ENCODE measurements around the gene HOXD4.

Gene HOXD4

DNA sequence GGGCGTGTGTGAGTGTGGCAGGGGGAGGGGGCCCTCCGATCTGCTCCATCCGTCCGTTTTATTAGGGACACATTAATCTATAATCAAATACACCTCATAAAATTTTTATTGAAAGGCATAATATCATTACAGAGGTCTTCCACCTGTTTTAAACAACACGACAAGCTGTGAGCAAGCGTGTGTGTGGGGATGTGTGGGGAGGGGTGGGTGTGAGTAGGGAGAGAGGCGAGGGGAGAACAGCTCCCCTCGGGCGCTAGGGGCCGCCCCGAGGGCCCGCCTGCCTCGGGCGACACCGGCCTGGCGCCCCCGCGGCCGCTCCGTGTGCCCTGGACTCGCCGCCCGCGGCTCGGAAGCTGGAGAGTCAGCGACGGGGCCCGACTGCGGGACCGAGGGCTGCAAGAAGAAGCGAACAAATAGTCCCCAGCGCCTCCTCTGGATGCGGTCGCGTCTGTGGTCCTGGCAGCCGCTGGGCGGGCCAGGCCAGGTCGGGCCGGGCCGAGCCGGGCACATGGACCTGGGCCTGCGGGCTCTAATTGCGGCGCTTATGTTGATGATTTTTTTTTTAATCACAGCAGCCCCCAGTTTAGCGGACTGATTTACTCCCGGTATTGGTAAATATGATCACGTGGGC is 29.2 kb upstream of the HOXD4 start:
- H3K79me2 ChIP-seq (ENCODE audit: control insufficient read depth, low read length), result no peaks in the 10 kb centered on the region
- H3K36me3 ChIP-seq (ENCODE audit: control insufficient read depth, low read length), result no peaks in the 10 kb centered on the region
- H3K27ac ChIP-seq (ENCODE audit: low read depth, low read length), result no peak overlapping the region
- no peak for TF ChIP-seq EZH2phosphoT487 (IDR thresholded peaks at IDR 0.05; ENCODE audit: borderline replicate concordance, low read length)
- TF ChIP-seq, protein P1, sequence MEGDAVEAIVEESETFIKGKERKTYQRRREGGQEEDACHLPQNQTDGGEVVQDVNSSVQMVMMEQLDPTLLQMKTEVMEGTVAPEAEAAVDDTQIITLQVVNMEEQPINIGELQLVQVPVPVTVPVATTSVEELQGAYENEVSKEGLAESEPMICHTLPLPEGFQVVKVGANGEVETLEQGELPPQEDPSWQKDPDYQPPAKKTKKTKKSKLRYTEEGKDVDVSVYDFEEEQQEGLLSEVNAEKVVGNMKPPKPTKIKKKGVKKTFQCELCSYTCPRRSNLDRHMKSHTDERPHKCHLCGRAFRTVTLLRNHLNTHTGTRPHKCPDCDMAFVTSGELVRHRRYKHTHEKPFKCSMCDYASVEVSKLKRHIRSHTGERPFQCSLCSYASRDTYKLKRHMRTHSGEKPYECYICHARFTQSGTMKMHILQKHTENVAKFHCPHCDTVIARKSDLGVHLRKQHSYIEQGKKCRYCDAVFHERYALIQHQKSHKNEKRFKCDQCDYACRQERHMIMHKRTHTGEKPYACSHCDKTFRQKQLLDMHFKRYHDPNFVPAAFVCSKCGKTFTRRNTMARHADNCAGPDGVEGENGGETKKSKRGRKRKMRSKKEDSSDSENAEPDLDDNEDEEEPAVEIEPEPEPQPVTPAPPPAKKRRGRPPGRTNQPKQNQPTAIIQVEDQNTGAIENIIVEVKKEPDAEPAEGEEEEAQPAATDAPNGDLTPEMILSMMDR (IDR thresholded peaks at IDR 0.05; ENCODE audit: low read depth, low read length, poor library complexity, severe bottlenecking), result no peak
- H3F3A ChIP-seq (ENCODE audit: control insufficient read depth, insufficient read depth), result no peaks in the 10 kb centered on the region
- no peak overlapping the region for H3K4me2 ChIP-seq (ENCODE audit: low read length)
- H3K4me1 ChIP-seq (ENCODE audit: control insufficient read depth, low read length), result no peaks in the 10 kb centered on the region
- H3K9me3 ChIP-seq (ENCODE audit: control insufficient read depth, insufficient read depth, low read length), result no peaks in the 10 kb centered on the region
- no peaks in the 10 kb centered on the region for H3K9me2 ChIP-seq (replicated peaks; ENCODE audit: control insufficient read depth, low read length)
- peaks cover 10% of the 10 kb centered on the region; the same call in 1 of the 2 replicates for H3K27me3 ChIP-seq (ENCODE audit: control insufficient read depth, low read length)
- no peak overlapping the region for H3K4me3 ChIP-seq (ENCODE audit: low read length)
- H4K20me1 ChIP-seq (ENCODE audit: control insufficient read depth, insufficient read depth, low read depth, low read length), result no peaks in the 10 kb centered on the region

DNA sequence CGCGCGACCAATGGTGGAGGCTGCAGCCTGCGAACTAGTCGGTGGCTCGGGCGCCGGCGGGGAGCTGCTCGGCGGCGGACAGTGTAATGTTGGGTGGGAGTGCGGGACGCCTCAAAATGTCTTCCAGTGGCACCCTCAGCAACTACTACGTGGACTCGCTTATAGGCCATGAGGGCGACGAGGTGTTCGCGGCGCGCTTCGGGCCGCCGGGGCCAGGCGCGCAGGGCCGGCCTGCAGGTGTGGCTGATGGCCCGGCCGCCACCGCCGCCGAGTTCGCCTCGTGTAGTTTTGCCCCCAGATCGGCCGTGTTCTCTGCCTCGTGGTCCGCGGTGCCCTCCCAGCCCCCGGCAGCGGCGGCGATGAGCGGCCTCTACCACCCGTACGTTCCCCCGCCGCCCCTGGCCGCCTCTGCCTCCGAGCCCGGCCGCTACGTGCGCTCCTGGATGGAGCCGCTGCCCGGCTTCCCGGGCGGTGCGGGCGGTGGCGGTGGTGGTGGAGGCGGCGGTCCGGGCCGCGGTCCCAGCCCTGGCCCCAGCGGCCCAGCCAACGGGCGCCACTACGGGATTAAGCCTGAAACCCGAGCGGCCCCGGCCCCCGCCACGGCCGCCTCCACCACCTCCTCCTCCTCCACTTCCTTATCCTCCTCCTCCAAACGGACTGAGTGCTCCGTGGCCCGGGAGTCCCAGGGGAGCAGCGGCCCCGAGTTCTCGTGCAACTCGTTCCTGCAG is 28.5 kb upstream of the HOXD4 start, which contains the start of gene HOXD9:
HOXD9 (plus strand) TSS at position 37 of the 728 bp plus-strand sequence; CDS start at position 87, 50 bp downstream.
- Histone ChIP-seq H3K9me3 (ENCODE audit: control insufficient read depth, insufficient read depth, low read length) (no peaks in the 10 kb centered on the region), H3K4me2 (ENCODE audit: low read length) (no peak within 1 kb of the TSS), H3K27me3 (ENCODE audit: control insufficient read depth, low read length) (peaks cover 10% of the 10 kb centered on the region; the same call in 1 of the 2 replicates), H3K9me2 (replicated peaks; ENCODE audit: control insufficient read depth, low read length) (no peaks in the 10 kb centered on the region), H3K4me3 (ENCODE audit: low read length) (no peak within 1 kb of the TSS), H3K27ac (ENCODE audit: low read depth, low read length) (no peak within 1 kb of the TSS), H3K36me3 (ENCODE audit: control insufficient read depth, low read length) (no peaks in the 10 kb centered on the region), H4K20me1 (ENCODE audit: control insufficient read depth, insufficient read depth, low read depth, low read length) (no peaks in the 10 kb centered on the region), H3F3A (ENCODE audit: control insufficient read depth, insufficient read depth) (no peaks in the 10 kb centered on the region), H3K79me2 (ENCODE audit: control insufficient read depth, low read length) (no peaks in the 10 kb centered on the region), H3K4me1 (ENCODE audit: control insufficient read depth, low read length) (no peaks in the 10 kb centered on the region)
- TF ChIP-seq, protein P1 (IDR thresholded peaks at IDR 0.05; ENCODE audit: low read depth, low read length, poor library complexity, severe bottlenecking), result no peak
- no peak for TF ChIP-seq EZH2phosphoT487 (IDR thresholded peaks at IDR 0.05; ENCODE audit: borderline replicate concordance, low read length)

DNA sequence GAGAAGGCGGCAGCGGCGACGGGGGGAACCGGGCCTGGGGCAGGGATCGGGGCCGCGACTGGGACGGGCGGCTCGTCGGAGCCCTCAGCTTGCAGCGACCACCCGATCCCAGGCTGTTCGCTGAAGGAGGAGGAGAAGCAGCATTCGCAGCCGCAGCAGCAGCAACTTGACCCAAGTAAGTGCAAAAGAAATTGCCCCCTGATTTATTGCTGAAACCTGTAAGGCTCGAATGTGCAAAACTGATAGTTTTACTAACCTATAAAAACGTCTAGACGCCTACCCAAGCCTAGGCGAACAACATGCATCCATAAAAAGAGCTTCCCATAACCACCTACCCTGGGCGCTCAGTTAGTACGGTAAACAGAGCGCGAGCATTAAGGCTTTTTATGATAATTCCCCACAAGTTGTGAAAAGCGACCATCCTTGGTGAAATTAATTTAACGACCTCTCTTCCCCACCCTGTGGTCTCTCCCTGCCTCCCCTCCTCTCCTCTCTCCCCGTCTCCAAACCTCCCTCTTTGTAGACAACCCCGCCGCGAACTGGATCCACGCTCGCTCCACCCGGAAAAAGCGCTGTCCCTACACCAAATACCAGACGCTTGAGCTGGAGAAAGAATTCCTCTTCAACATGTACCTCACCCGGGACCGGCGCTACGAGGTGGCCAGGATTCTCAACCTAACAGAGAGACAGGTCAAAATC is 27.8 kb upstream of the HOXD4 start:
- Histone ChIP-seq H3K9me2 (replicated peaks; ENCODE audit: control insufficient read depth, low read length) (no peaks in the 10 kb centered on the region), H3K36me3 (ENCODE audit: control insufficient read depth, low read length) (no peaks in the 10 kb centered on the region), H3K27me3 (ENCODE audit: control insufficient read depth, low read length) (peaks cover 14% of the 10 kb centered on the region; the same call in 1 of the 2 replicates), H3K79me2 (ENCODE audit: control insufficient read depth, low read length) (no peaks in the 10 kb centered on the region), H4K20me1 (ENCODE audit: control insufficient read depth, insufficient read depth, low read depth, low read length) (no peaks in the 10 kb centered on the region), H3K9me3 (ENCODE audit: control insufficient read depth, insufficient read depth, low read length) (no peaks in the 10 kb centered on the region), H3K4me2 (ENCODE audit: low read length) (no peak overlapping the region), H3K4me1 (ENCODE audit: control insufficient read depth, low read length) (no peaks in the 10 kb centered on the region), H3F3A (ENCODE audit: control insufficient read depth, insufficient read depth) (no peaks in the 10 kb centered on the region), H3K27ac (ENCODE audit: low read depth, low read length) (no peak overlapping the region), H3K4me3 (ENCODE audit: low read length) (no peak overlapping the region)
- no peak for TF ChIP-seq EZH2phosphoT487 (IDR thresholded peaks at IDR 0.05; ENCODE audit: borderline replicate concordance, low read length)
- TF ChIP-seq, protein P1 (IDR thresholded peaks at IDR 0.05; ENCODE audit: low read depth, low read length, poor library complexity, severe bottlenecking), result no peak
